NCI-H446 (cell line): Measurements from ENCODE around the gene TBC1D32.
A peak's percentile ranks its signal among the peaks of the same experiment; 100 is the strongest.
"Not testable (repeated sequence)": the region's sequence is repeated elsewhere in the genome, so short reads cannot be mapped to it uniquely, and the experiment has no call there.

Experiments
- DNase-seq, 2 experiments: peaks; one replicate each; lab custom pipeline; 2025; lab: John Stamatoyannopoulos, UW

TBC1D32 gene

DNA sequence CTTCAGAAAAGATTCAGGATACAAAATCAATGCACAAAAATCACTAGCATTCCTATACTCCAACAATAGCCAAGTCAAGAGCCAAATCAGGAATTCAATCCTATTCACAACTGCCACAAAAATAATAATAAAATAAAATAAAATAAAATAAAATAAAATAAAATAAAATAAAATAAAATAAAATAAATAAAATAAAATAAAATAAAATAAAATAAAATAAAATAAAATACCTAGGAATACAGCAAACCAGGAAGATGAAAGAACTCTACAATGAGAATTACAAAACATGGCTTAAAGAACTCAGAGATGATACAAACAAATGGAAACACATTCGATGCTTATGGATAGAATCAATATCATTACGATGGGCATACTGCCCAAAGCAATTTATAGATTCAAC, 120.9 kb downstream of the TBC1D32 start:
- not testable (repeated sequence) for DNase-seq

DNA sequence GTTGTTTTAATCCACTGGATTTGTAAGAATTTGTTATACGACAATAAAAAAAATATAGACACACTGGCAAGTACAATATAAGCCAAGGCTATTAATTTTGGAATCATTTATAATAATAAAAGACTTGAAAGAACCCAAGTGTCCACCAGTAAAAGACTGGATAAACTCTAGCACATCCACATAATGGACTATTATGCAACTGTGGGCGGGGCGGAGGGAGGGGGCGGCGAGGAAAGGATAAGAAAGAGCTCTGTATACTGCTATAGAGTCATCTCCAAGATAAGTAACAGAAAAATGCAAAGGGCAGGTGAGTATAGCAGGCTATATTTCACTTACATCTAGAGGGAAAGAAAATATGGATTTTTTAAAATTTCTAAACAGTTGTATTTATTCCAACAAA, 123.3 kb downstream of the TBC1D32 start:
- DNase-seq: no peak

DNA sequence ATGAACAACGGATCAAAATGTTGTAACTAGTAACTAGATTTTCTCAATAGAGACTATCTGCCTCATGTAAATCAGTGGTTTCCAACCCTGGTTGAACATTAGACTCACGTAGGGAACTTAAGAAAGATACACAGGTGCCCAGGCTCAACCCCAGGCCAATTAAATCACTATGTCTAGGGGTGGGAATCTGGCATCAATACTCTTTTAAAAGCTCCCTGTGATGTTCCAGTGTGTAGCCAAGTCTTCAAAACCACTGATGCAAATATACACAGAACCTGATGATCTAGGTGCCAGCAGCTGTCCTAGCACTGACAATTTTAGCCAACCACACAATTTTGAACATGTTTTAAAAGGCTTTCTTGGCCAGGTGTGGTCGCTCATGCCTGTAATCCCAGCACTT, 128.7 kb downstream of the TBC1D32 start:
- DNase-seq: no peak

DNA sequence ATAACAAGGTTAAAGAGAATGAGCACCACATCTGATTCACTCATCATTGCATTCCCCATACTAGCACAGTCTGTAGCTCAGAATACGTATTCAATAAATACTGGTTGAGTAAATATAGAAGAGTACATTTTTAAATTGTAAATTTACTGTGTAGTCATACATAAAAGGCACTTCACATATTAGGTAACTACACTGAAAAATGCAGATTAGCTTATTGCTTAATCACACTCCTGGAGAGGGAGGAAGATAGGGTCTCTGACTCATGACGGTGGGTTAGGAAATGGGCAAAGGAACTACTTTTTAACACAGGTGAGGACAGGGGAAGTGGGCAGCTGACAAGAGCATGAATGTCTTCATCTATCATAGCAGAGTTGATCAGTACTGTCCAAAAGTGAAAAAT, 133.2 kb downstream of the TBC1D32 start:
- DNase-seq: no peak

DNA sequence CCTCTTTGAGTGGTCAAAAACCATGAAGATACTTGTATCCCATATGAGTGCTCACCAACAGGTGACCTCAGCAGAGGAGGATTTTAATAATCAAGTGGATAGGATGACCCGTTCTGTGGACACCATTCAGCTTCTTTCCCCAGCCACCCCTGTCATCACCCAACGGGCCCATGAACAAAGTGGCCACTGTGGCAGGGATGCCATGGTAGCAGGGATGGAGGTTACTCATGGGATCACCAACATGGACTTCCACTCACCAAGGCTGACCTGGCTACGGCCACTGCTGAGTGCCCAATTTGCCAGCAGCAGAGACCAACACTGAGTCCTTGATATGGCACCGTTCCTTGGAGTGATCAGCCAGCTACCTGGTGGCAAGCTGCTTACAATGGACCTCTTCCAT, 138.2 kb downstream of the TBC1D32 start:
- DNase-seq: not testable (repeated sequence)

DNA sequence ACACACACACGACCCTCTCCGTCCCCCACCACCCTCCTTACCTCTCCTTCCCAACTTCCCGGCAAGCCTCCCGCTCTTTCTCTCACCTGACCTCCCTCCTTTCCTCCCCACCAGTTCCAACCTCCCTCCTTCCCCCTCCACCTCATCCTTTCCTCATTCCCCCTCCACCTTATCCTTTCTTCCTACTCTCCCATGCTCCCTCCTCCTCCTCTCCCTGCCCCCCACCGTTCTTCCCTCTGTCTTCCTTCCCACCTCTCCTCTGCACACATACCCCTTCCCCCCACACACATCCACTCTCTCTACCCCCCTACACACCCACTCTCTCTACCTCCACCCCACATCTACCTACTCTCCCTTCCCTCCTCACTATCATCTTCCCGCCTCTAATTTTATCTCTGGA, 144.2 kb downstream of the TBC1D32 start:
- DNase-seq: no peak

DNA sequence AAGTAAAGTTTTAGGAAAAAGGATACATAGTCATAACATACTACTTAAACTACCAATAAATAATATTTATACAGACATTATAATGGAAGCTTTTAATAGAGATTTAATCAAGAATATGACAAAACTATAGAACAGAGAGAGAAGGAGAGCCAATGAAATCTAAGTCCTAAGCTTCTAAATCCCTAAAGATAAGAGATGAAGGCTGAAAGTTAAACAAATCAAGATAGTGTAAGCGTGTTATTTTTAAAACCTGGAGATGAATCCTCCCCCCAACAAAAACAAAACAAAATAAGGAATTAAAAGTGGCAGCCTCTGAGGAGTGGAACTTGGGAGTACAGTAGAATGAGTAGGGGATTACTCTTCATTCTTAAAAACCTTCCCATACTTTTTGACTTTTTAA, 145.9 kb downstream of the TBC1D32 start:
- no peak for DNase-seq

DNA sequence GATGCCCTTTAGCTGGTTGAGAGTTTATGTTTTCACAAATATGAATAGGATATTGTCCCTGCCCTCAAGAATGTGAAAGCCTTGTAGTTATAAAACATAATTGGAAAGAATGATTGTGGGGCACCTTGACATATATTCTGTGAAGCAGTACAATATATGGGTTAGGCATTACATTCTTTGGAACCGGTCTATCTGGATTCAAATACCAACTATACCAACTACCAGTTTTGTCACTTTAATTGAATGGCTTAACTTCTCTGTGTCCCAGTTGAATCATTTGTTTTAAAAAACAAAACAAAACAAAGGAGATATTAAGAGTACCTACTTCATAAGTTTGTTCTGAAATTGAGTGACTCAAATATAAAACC, 146.5 kb downstream of the TBC1D32 start:
- DNase-seq: no peak

DNA sequence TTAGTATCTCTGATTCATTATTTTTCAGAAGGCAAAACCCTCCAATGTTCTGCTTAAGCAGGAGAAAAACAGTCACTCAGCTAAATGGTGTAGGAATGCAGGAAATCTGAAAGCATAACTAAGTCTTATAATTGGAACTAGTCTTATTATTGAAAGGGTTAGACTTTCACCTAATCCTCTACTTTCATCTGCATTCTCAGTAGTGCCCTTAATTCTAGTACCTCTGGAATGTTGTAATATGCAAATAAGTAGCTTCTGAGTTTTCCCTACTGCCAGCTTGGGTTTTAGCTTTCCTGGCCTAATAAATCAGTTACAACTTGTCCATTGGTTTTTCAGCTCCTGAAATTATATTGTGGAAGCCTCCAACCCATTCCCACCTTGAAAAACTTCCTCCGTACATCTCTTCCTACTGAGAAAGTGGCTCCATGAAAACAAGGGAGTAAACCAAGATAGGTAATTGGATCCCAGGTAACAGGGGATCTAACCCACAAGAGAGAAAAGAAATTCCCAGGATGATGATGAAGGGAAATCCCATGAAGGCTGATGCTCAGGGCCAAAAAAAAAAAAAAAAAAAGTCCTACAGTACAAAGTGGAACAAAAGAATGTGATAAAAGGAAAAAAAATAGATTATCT, 147.0 kb downstream of the TBC1D32 start:
- no peak for DNase-seq

DNA sequence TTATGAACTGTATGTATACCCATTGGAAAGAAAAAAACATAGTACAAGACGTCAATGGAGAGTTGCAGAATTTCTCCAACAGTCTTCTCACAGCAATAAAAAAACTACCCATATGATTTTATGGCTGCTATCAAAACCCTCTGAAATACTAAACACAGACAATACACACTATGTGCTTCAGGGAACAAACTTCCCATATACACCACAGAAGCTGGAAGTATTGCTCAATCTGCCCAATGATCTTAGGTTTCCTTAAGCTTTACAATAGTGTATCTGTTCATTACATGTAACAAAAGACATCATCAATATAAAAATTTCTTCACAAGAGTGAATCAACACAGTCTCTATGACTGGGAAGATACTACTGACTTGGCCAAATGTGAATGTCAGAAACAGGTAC, 150.5 kb downstream of the TBC1D32 start:
- DNase-seq: no peak

DNA sequence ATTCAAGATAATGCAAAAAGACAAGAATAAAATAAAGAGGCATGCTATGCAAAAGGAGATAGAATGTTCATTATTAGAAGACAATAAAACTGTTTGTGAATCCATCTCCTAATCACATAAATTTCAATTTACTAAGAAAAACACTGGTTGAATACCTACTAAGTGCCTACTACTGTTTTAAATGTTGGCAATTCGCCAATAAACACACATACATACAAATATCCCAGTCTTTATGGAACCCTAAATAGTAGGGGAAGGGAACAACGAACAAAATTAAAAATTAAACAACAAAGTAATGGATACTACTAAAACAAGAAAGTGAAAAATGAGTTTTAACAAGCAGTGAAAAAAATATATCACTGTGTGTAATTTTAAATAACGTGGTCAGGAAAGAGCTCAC, 158.5 kb downstream of the TBC1D32 start:
- DNase-seq: no peak

DNA sequence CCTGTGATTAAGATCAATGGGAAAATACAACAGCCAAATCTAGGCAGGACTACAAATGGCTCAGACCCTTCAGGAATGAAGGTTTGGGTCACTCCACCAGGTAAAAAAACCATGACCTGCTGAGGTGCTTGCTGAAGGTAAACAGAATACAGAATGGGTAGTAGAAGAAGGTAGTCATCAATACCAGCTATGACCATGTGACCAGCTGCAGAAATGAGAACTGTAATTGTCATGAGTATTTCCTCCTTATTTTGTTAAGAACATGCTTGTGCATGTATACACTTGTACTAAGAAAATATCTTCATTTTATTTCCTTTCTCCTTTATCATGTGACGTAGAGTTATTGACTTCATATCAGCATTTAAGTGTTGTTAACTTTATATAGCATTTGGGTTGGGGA, 161.8 kb downstream of the TBC1D32 start:
- not testable (repeated sequence) for DNase-seq

DNA sequence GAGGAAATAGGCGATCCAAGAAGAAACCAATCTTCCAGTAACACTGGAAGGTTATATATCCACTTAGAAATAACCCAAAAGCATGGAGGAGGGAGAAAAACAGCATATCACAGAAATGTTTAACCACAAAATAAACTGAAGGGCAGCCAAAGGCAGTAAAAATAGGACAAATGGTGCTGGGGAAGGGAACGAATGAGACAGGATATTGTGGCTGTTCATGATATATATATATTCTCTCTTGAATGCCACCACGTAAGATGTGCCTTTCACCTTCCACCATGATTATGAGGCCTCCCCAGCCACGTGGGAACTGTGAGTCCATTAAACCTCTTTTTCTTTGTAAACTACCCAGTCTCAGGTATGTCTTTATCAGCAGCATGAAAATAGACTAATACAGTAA, 162.4 kb downstream of the TBC1D32 start:
- DNase-seq: no peak

DNA sequence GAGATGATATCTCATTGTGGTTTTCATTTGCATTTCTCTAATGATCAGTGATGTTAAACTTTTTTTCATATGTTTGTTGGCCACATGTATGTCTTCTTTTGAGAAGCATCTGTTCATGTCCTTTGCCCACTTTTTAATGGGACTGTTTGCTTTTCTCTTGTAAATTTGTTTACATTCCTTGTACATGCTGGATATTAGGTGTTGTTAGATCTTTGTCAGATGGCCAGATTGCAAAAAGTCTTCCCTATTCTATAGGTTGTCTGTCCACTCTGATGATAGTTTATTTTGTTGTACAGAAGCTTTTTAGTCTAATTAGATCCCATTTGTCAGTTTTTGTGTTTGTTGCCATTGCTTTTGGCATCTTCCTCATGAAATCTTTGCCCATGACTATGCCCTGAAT, 172.4 kb downstream of the TBC1D32 start:
- no peak for DNase-seq

DNA sequence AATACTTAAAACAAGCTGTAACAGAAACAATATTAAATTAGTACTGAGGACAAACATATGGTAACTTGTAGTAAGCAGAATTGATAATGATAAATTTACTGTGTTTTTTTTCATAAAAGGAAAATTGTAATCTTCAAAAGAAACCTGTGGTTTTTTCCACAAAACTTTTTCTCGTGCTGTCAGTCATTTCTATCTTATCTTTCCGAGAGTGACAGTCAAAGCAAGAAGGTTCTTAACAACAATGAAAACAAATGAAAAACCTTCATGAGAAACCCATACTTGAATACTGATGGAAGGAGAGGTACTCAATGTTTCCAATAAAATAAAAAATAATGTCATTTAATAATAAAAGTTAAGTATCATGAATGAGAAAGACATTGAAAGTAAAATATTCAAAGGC, 174.0 kb downstream of the TBC1D32 start:
- DNase-seq: no peak

DNA sequence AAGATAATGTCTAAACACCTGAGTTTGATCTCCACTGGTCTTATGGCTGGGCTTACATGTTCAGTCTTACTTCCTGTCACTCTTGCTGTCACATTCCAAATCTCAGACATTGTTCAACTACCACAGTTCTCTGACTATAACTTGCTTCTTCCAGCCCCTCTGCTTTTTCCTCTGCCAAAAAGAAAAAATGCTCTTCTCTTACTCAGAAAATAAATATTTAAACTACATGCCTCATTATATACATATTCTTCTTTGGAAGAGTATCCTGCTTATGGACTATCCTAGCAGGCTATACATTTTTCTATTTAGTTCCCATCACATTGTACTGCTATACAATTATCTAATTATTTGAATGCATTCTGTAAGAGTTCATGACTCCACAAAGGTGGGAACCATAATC, 175.4 kb downstream of the TBC1D32 start:
- DNase-seq: no peak

DNA sequence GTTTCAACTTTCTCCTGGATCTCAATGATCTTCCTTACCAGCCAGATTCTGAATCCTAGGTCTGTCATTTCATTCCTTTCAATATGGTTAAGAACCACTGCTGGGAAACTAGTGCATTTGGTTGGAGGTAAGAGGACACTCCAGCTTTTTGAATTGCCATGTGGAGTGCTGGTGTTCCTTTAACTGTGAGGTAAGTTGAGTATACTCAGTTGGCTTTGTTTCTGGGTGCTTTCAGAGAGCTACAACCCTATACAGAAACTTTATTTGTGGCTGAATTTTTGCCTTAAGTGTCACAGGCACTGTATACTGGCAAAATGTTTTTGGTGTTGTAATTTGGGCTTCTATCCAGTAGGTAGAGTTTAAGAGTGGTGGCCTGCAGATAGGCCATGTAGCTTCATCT, 175.8 kb downstream of the TBC1D32 start:
- no peak for DNase-seq

DNA sequence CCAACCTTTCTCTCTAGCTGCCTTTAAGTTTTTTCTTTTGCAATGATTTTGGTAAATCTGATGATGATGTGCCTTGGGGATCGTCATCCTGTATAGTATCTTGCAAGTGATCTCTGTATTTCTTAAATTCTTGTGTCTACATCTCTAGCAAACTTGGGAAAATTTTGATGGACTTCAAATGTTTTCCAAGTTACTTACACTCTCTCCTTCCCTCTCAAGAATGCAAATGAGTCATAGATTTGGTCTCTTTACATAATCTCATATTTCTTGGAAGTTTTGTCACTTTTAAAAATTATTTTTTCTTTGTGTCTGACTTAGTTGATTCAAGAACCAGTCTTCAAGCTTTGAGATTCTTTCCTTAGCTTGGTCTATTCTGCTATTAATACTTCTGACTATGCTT, 176.4 kb downstream of the TBC1D32 start:
- no peak for DNase-seq

DNA sequence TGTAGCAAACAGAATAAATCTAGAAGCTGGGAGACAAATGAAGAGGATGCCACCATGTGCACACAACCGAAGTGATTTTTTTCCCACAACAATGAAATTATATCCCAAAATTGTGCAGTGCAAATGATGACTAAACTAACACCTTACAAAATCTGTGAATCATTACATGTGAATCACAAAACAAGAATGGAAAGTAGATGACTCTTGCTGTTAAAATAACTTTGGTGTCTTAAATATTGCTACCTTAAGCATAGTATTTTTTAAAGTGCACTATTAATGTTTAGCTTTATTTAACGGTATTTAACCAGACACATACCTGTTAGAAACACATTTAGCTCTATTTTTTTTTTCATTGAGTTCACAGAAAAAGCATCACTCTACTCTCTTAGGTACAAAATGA, 190.8 kb downstream of the TBC1D32 start:
- DNase-seq: no peak

DNA sequence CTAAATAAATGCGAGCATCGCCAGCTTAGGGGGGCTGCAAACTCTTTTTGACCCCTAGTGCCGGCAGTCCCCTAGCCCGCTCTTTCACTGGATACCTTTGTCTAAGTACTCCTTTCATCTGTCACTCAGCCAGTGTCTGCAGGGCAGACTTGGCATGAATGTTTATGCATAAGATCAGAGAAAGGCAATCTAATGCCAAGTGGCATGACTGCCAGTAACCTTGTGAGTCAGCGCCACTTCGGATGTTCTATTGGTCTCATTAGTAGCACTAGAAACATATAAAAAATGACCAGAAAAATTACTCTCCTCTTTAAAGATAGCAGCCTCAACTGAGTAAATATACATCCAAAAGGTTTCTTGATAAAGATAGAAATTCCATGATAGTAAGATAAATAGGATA, 192.2 kb downstream of the TBC1D32 start:
- DNase-seq: peak in 1 of 2 experiments; percentile 60

DNA sequence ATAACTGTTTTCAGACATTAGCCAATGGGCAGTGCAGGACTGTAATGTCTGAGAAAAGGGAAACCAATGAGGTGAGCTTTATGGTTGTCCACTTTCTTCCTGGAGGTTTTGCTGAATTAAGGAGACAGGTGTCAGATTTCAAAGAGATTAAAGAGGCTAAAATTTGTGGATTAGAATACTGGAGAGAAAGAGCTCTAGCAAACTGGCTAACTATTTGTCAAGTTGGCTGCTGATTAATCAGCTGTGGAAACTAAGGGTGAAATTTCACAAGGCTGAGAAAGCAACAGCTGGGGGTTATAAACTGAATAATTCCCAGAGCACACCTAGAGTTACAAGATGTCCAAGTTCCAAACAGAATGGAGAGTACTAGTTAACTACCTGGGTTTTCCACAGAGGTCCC, 198.9 kb downstream of the TBC1D32 start:
- DNase-seq: no peak

DNA sequence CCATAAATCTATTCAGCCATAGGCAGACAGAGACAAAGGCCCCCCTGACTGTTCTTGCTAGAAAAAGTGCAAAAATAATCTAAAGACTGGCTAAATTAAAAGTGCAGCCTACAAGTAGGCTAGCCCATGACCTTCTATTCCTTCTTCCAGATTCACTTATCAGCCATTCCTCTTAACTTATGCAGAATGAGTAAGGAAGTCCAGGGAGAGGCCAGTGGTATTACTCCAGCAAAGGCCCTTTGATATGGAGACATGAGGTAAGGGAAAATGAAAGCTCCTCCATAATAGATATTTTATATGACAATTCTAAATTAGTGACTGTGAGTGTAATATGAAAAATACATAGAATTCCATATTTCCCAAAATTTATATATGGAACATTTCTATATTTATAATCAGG, 199.4 kb downstream of the TBC1D32 start:
- no peak for DNase-seq

DNA sequence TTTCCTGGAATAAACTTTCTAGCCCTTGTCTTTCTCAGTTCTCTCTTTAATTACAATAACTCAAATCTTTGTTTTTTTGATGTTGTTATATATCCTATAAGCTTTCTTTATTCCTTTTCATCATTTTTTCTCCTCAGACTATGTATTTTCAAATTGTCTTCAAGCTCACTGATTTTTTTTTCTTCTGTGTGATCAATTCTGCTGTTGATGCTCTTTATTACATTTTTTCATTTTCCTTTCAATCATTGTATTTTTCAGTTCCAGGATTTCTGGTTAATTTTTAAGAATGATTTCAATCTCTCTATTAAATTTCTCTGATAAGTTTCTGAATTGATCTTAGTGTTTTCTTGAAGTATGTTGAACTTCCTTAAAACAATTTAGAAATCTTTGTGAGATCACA, 209.7 kb downstream of the TBC1D32 start:
- DNase-seq: no peak

DNA sequence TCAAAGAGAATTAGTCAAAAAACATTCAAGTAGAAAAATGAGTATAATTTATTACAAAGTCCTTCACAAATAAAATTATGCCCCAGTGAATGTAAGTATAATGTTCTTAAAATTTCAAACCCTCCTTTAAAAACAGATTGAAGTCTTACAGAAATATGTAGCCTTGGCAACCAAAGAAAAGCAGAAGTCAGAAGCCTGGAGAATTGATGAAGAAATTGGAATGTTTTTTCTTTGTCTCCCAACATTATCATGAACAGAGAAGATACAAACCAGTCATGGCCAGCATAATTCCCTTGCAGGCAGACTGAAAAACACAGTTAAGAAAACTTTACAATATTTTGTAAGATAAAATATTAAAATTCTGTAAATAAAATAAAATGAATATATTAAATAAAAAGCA, 221.9 kb downstream of the TBC1D32 start:
- DNase-seq: no peak

DNA sequence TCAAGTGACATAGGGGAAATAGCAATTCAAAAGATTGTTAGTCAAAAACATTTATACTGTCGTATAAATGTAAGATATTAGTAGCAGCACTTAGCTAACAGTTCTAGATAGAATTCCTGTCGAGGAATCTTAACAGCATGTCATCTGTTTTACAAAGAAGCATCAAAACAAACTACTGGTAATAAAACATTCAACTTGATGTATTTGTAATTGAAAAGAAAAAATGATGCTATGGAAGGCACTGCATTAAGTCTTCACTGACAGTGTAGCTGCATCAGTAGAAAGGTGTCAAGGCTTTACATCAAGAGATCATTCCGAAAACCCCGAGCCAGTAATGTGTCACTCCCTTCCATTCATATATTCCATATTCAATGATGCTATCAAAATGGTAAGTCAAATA, 223.5 kb downstream of the TBC1D32 start:
- DNase-seq: no peak
